HEK293 (cell line): Measurements from ENCODE around the gene OR7C1.

Experiments
- CTCF ChIA-PET: fragments of 350-600 bp; formaldehyde crosslinking; extraction: SDS; loops from one replicate; lab custom pipeline; 2021; ENCODE audit warnings: antibody characterized with exemption; lab: Yijun Ruan, JAX
- POLR2A ChIA-PET: fragments of 300-600 bp; formaldehyde crosslinking; extraction: SDS; loops from one replicate; lab custom pipeline; 2020; ENCODE audit warnings: antibody characterized with exemption, inconsistent platforms; lab: Yijun Ruan, JAX
- H3K27ac ChIP-seq: fragments of 200-500 bp; sonication (Bioruptor generic); 2 replicates; pipeline ENCODE4 v1.5.1; 2014; ENCODE audit warnings: low read depth, low read length, control low read depth, inconsistent platforms; ENCODE audit errors: extremely low read depth
- H3K36me3 ChIP-seq, 2 experiments: fragments of 200-500 bp in 1 of 2; sonication (Bioruptor generic) in 1 of 2; 1 replicate in 1 of 2; 2 replicates in 1 of 2; pipeline ENCODE4 v1.5.1; 2014 to 2017; ENCODE audit warnings: inconsistent platforms in 2 of 2, low read length in 2 of 2; ENCODE audit not compliant: control insufficient read depth in 2 of 2, insufficient read depth in 1 of 2
- H3K4me1 ChIP-seq: fragments of 200-500 bp; sonication (Bioruptor generic); 2 replicates; pipeline ENCODE4 v1.5.1; 2014; ENCODE audit warnings: mild to moderate bottlenecking, low read length, inconsistent platforms; ENCODE audit not compliant: control insufficient read depth, insufficient read depth
- H3K4me3 ChIP-seq: 2 replicates; pipeline ENCODE4 v1.5.1; 2011; ENCODE audit warnings: low read depth, mild to moderate bottlenecking, control low read depth, low read length, moderate library complexity
- H3K9me3 ChIP-seq: fragments of 200-500 bp; sonication (Bioruptor generic); 2 replicates; pipeline ENCODE4 v1.5.1; 2014; ENCODE audit warnings: low read depth, low read length, inconsistent platforms; ENCODE audit not compliant: control insufficient read depth, insufficient read depth
- BCL11B ChIP-seq: fragments of 450-650 bp; formaldehyde crosslinking; IDR thresholded peaks from 2 replicates; pipeline ENCODE4 v1.5.1; 2016; ENCODE audit warnings: low read depth, missing biosample characterization, missing genetic modification characterization
- GLIS1 ChIP-seq: fragments of 450-650 bp; formaldehyde crosslinking; IDR thresholded peaks from 2 replicates; pipeline ENCODE4 v1.5.1; 2016; ENCODE audit warnings: missing biosample characterization, missing genetic modification characterization
- HOXC10 ChIP-seq: sonication (generic); formaldehyde crosslinking; IDR thresholded peaks from 2 replicates; pipeline ENCODE4 v1.8.1; 2023; ENCODE audit warnings: mild to moderate bottlenecking, missing genetic modification reagents
- TRIM28 ChIP-seq: IDR thresholded peaks from 2 replicates; pipeline ENCODE4 v1.6.1; 2011; ENCODE audit warnings: low read length, control low read depth, borderline replicate concordance
- WT1 ChIP-seq: fragments of 450-650 bp; formaldehyde crosslinking; IDR thresholded peaks from 2 replicates; pipeline ENCODE4 v1.5.1; 2016; ENCODE audit warnings: missing biosample characterization, missing genetic modification characterization
- ZBTB8A ChIP-seq: fragments of 450-650 bp; formaldehyde crosslinking; IDR thresholded peaks from 2 replicates; pipeline ENCODE4 v1.5.1; 2016; ENCODE audit warnings: missing biosample characterization, missing genetic modification characterization
- ZNF121 ChIP-seq: fragments of 450-650 bp; formaldehyde crosslinking; IDR thresholded peaks from 2 replicates; pipeline ENCODE4 v1.5.1; 2016; ENCODE audit warnings: missing biosample characterization, missing genetic modification characterization
- ZNF214 ChIP-seq: fragments of 450-650 bp; formaldehyde crosslinking; IDR thresholded peaks from 2 replicates; pipeline ENCODE4 v1.5.1; 2017; ENCODE audit warnings: missing biosample characterization, mild to moderate bottlenecking, missing genetic modification characterization, borderline replicate concordance
- ZNF23 ChIP-seq: fragments of 450-650 bp; formaldehyde crosslinking; IDR thresholded peaks from 2 replicates; pipeline ENCODE4 v1.5.1; 2016; ENCODE audit warnings: missing biosample characterization, missing genetic modification characterization, borderline replicate concordance
- ZNF324 ChIP-seq: fragments of 450-650 bp; formaldehyde crosslinking; IDR thresholded peaks from 2 replicates; pipeline ENCODE4 v1.5.1; 2016; ENCODE audit warnings: missing biosample characterization, missing genetic modification characterization
- ZNF423 ChIP-seq: fragments of 450-650 bp; formaldehyde crosslinking; IDR thresholded peaks from 2 replicates; pipeline ENCODE4 v1.5.1; 2016; ENCODE audit warnings: missing biosample characterization, missing genetic modification characterization
- ZNF473 ChIP-seq: fragments of 450-650 bp; formaldehyde crosslinking; IDR thresholded peaks from 2 replicates; pipeline ENCODE4 v1.5.1; 2017; ENCODE audit warnings: missing biosample characterization, missing genetic modification characterization
- ZNF792 ChIP-seq: fragments of 450-650 bp; formaldehyde crosslinking; IDR thresholded peaks from 2 replicates; pipeline ENCODE4 v1.5.1; 2016; ENCODE audit warnings: missing biosample characterization, missing genetic modification characterization
- TF ChIP-seq, protein P1 (sequence below): fragments of 450-650 bp; IDR thresholded peaks from 2 replicates; pipeline ENCODE4 v1.5.1; 2018; ENCODE audit warnings: missing biosample characterization, missing genetic modification characterization
- TF ChIP-seq, protein P2 (sequence below): fragments of 450-650 bp; formaldehyde crosslinking; IDR thresholded peaks from 2 replicates; pipeline ENCODE4 v1.5.1; 2016; ENCODE audit warnings: missing biosample characterization, missing genetic modification characterization
- TF ChIP-seq, protein P3 (sequence below): fragments of 450-650 bp; formaldehyde crosslinking; IDR thresholded peaks from 2 replicates; pipeline ENCODE4 v1.5.1; 2016; ENCODE audit warnings: missing biosample characterization, missing genetic modification characterization
- TF ChIP-seq, protein P4 (sequence below): fragments of 450-650 bp; formaldehyde crosslinking; IDR thresholded peaks from 2 replicates; pipeline ENCODE4 v1.5.1; 2016; ENCODE audit warnings: missing biosample characterization, missing genetic modification characterization, borderline replicate concordance
- TF ChIP-seq, protein P5 (sequence below): sonication (generic); formaldehyde crosslinking; IDR thresholded peaks from 2 replicates; pipeline ENCODE4 v1.8.1; 2022; ENCODE audit warnings: mild to moderate bottlenecking, moderate library complexity, missing genetic modification reagents
- TF ChIP-seq, protein P6 (sequence below): fragments of 450-650 bp; formaldehyde crosslinking; IDR thresholded peaks from 2 replicates; pipeline ENCODE4 v1.5.1; 2017; ENCODE audit warnings: missing biosample characterization, missing genetic modification characterization
- TF ChIP-seq, protein P7 (sequence below): fragments of 450-650 bp; formaldehyde crosslinking; IDR thresholded peaks from 2 replicates; pipeline ENCODE4 v1.5.1; 2017; ENCODE audit warnings: missing biosample characterization, missing genetic modification characterization

Gene OR7C1

DNA sequence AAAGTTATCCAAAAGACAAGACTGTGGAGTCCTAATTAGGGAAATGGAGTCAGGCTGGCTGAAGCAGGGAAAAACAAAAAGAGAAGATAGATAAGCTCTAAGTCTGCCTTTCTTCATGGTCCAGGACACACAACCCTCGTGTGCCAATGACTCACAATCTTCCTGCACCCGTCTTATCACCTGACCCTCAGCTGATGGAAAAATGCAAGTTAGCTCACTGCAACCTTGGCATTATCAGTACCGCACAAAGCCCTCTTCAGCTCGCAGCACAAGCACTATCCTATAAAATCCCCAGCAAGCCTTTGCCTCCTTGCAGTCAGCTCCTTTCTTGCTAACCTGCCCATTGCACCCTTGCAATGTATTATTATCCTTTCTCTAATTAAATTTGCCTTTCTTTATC lies 4.3 kb downstream of the OR7C1 start (continued):
- TF ChIP-seq, protein P1, sequence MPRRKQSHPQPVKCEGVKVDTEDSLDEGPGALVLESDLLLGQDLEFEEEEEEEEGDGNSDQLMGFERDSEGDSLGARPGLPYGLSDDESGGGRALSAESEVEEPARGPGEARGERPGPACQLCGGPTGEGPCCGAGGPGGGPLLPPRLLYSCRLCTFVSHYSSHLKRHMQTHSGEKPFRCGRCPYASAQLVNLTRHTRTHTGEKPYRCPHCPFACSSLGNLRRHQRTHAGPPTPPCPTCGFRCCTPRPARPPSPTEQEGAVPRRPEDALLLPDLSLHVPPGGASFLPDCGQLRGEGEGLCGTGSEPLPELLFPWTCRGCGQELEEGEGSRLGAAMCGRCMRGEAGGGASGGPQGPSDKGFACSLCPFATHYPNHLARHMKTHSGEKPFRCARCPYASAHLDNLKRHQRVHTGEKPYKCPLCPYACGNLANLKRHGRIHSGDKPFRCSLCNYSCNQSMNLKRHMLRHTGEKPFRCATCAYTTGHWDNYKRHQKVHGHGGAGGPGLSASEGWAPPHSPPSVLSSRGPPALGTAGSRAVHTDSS (tag by site-specific recombination): no peak
- TF ChIP-seq GLIS1: no peak
- TF ChIP-seq ZNF324 (tag by site-specific recombination): no peak
- TF ChIP-seq, protein P2, sequence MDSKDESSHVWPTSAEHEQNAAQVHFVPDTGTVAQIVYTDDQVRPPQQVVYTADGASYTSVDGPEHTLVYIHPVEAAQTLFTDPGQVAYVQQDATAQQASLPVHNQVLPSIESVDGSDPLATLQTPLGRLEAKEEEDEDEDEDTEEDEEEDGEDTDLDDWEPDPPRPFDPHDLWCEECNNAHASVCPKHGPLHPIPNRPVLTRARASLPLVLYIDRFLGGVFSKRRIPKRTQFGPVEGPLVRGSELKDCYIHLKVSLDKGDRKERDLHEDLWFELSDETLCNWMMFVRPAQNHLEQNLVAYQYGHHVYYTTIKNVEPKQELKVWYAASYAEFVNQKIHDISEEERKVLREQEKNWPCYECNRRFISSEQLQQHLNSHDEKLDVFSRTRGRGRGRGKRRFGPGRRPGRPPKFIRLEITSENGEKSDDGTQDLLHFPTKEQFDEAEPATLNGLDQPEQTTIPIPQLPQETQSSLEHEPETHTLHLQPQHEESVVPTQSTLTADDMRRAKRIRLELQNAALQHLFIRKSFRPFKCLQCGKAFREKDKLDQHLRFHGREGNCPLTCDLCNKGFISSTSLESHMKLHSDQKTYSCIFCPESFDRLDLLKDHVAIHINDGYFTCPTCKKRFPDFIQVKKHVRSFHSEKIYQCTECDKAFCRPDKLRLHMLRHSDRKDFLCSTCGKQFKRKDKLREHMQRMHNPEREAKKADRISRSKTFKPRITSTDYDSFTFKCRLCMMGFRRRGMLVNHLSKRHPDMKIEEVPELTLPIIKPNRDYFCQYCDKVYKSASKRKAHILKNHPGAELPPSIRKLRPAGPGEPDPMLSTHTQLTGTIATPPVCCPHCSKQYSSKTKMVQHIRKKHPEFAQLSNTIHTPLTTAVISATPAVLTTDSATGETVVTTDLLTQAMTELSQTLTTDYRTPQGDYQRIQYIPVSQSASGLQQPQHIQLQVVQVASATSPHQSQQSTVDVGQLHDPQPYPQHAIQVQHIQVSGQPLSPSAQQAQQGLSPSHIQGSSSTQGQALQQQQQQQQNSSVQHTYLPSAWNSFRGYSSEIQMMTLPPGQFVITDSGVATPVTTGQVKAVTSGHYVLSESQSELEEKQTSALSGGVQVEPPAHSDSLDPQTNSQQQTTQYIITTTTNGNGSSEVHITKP (tag by site-specific recombination): no peak
- TF ChIP-seq, protein P3, sequence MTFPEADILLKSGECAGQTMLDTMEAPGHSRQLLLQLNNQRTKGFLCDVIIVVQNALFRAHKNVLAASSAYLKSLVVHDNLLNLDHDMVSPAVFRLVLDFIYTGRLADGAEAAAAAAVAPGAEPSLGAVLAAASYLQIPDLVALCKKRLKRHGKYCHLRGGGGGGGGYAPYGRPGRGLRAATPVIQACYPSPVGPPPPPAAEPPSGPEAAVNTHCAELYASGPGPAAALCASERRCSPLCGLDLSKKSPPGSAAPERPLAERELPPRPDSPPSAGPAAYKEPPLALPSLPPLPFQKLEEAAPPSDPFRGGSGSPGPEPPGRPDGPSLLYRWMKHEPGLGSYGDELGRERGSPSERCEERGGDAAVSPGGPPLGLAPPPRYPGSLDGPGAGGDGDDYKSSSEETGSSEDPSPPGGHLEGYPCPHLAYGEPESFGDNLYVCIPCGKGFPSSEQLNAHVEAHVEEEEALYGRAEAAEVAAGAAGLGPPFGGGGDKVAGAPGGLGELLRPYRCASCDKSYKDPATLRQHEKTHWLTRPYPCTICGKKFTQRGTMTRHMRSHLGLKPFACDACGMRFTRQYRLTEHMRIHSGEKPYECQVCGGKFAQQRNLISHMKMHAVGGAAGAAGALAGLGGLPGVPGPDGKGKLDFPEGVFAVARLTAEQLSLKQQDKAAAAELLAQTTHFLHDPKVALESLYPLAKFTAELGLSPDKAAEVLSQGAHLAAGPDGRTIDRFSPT (tag by site-specific recombination): no peak
- TF ChIP-seq TRIM28: no peak
- no peak for TF ChIP-seq ZBTB8A (tag by site-specific recombination)
- TF ChIP-seq, protein P4, sequence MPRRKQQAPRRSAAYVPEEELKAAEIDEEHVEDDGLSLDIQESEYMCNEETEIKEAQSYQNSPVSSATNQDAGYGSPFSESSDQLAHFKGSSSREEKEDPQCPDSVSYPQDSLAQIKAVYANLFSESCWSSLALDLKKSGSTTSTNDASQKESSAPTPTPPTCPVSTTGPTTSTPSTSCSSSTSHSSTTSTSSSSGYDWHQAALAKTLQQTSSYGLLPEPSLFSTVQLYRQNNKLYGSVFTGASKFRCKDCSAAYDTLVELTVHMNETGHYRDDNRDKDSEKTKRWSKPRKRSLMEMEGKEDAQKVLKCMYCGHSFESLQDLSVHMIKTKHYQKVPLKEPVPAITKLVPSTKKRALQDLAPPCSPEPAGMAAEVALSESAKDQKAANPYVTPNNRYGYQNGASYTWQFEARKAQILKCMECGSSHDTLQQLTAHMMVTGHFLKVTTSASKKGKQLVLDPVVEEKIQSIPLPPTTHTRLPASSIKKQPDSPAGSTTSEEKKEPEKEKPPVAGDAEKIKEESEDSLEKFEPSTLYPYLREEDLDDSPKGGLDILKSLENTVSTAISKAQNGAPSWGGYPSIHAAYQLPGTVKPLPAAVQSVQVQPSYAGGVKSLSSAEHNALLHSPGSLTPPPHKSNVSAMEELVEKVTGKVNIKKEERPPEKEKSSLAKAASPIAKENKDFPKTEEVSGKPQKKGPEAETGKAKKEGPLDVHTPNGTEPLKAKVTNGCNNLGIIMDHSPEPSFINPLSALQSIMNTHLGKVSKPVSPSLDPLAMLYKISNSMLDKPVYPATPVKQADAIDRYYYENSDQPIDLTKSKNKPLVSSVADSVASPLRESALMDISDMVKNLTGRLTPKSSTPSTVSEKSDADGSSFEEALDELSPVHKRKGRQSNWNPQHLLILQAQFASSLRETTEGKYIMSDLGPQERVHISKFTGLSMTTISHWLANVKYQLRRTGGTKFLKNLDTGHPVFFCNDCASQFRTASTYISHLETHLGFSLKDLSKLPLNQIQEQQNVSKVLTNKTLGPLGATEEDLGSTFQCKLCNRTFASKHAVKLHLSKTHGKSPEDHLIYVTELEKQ (tag by site-specific recombination): no peak
- TF ChIP-seq, protein P5, sequence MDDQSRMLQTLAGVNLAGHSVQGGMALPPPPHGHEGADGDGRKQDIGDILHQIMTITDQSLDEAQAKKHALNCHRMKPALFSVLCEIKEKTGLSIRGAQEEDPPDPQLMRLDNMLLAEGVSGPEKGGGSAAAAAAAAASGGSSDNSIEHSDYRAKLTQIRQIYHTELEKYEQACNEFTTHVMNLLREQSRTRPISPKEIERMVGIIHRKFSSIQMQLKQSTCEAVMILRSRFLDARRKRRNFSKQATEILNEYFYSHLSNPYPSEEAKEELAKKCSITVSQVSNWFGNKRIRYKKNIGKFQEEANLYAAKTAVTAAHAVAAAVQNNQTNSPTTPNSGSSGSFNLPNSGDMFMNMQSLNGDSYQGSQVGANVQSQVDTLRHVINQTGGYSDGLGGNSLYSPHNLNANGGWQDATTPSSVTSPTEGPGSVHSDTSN: no peak

DNA sequence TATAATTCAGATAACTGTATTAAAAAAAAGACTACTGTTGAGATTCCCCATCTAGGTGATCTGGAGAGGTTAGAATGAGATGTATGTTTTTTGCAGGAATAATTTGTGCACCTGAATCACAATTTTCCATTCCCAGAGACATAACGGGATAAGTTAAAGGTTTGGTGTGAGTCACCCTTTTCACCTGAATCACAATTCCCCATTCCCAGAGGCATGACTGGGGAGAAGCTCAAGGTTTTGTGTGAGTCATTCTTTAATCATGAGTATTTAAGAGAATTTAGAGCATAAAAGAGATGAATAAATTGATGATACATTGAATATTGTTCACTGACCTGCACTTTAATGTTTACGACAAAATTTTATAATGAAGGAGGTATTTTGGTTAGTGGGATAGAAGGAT lies 9.0 kb downstream of the OR7C1 start:
- CTCF ChIA-PET: interaction anchor here (0.6 kb wide), 1 partner anchor 1183 kb away, joined by 3 read pairs; no protein-coding TSS in a partner anchor
- no peak overlapping the region for H3K27ac ChIP-seq
- POLR2A ChIA-PET: no interaction called here
- no peaks in the 10 kb centered on the region for H3K4me1 ChIP-seq
- no peaks in the 10 kb centered on the region for H3K36me3 ChIP-seq
- H3K4me3 ChIP-seq: no peak overlapping the region
- H3K9me3 ChIP-seq: no peaks in the 10 kb centered on the region
- TF ChIP-seq ZNF792 (no peak), BCL11B (tag by site-specific recombination) (no peak), HOXC10 (CRISPR knock-in tag) (no peak), ZNF473 (tag by site-specific recombination) (no peak), ZNF23 (tag by site-specific recombination) (no peak), ZNF214 (tag by site-specific recombination) (no peak), ZNF121 (tag by site-specific recombination) (no peak), WT1 (no peak), ZNF423 (no peak)
- TF ChIP-seq, protein P6, sequence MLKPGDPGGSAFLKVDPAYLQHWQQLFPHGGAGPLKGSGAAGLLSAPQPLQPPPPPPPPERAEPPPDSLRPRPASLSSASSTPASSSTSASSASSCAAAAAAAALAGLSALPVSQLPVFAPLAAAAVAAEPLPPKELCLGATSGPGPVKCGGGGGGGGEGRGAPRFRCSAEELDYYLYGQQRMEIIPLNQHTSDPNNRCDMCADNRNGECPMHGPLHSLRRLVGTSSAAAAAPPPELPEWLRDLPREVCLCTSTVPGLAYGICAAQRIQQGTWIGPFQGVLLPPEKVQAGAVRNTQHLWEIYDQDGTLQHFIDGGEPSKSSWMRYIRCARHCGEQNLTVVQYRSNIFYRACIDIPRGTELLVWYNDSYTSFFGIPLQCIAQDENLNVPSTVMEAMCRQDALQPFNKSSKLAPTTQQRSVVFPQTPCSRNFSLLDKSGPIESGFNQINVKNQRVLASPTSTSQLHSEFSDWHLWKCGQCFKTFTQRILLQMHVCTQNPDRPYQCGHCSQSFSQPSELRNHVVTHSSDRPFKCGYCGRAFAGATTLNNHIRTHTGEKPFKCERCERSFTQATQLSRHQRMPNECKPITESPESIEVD (tag by site-specific recombination): no peak
- TF ChIP-seq, protein P7, sequence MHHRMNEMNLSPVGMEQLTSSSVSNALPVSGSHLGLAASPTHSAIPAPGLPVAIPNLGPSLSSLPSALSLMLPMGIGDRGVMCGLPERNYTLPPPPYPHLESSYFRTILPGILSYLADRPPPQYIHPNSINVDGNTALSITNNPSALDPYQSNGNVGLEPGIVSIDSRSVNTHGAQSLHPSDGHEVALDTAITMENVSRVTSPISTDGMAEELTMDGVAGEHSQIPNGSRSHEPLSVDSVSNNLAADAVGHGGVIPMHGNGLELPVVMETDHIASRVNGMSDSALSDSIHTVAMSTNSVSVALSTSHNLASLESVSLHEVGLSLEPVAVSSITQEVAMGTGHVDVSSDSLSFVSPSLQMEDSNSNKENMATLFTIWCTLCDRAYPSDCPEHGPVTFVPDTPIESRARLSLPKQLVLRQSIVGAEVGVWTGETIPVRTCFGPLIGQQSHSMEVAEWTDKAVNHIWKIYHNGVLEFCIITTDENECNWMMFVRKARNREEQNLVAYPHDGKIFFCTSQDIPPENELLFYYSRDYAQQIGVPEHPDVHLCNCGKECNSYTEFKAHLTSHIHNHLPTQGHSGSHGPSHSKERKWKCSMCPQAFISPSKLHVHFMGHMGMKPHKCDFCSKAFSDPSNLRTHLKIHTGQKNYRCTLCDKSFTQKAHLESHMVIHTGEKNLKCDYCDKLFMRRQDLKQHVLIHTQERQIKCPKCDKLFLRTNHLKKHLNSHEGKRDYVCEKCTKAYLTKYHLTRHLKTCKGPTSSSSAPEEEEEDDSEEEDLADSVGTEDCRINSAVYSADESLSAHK (tag by site-specific recombination): no peak
